ENCODE measurements around the gene PLPP1.

The PLPP1 gene

GRCh38 chr5:55377810-55378209, 157.0 kb downstream of the PLPP1 start:
- no peak for DNase-seq (ENCODE audit: low spot score)
- no peak for TF ChIP-seq CTCF (IDR thresholded peaks at IDR 0.05; ENCODE audit: extremely low read depth, missing control alignments)
